Astrocyte (in vitro differentiated cells and primary cell): ENCODE results near the gene ANKS1A.

Experiments
- EZH2 ChIP-seq: IDR thresholded peaks from 2 replicates; pipeline ENCODE4 v1.6.1; 2012; ENCODE audit warnings: mild to moderate bottlenecking, low read length, inconsistent platforms; ENCODE audit not compliant: insufficient read depth
- TF ChIP-seq, protein P1 (sequence below): IDR thresholded peaks from 2 replicates; pipeline ENCODE4 v1.5.1; 2011; ENCODE audit warnings: low read depth, mild to moderate bottlenecking, inconsistent platforms, low read length, moderate library complexity; ENCODE audit not compliant: insufficient read depth

DNA sequence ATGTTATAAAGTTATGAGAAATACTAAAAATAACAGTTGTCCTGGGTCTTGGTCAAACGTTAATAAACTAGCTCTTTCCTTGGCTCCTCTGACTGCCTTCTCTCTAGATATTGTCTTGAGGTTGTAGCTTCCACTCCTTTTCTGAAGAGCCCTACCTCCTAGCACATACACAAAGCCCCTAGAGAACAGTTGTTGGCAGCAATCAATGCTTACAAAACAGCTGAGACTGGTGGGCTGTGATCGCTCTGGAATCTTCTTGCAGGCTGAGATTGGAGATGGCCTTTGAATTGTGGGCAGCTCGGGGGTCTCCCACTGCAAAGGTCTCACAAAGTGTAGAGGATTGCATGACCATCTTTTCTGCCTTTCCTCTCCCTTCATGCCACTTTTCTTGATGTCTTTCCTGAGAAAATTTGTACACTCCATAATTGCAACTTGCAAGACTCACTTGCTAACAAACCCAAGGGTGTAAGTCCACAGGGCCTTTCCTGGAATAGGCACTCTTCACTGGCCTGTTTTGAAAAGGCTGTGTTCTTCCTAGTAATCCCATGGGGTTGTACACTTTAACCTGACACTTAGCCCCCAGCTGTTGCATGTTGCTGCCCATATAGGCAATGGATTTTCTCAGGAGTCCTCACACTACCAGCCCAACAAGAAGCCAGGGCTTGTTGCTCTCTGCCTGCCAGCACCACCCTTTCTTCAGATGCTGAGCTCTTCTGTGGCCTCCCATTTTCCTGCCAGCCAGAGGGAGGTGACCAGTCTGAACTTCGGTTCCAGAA, 152.2 kb downstream of the ANKS1A start:
- TF ChIP-seq, protein P1, sequence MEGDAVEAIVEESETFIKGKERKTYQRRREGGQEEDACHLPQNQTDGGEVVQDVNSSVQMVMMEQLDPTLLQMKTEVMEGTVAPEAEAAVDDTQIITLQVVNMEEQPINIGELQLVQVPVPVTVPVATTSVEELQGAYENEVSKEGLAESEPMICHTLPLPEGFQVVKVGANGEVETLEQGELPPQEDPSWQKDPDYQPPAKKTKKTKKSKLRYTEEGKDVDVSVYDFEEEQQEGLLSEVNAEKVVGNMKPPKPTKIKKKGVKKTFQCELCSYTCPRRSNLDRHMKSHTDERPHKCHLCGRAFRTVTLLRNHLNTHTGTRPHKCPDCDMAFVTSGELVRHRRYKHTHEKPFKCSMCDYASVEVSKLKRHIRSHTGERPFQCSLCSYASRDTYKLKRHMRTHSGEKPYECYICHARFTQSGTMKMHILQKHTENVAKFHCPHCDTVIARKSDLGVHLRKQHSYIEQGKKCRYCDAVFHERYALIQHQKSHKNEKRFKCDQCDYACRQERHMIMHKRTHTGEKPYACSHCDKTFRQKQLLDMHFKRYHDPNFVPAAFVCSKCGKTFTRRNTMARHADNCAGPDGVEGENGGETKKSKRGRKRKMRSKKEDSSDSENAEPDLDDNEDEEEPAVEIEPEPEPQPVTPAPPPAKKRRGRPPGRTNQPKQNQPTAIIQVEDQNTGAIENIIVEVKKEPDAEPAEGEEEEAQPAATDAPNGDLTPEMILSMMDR, result no peak
- no peak for TF ChIP-seq EZH2
